GM12878 (cell line): ENCODE measurements around the gene KAZN. TPM values are rescaled to one million over a fixed set of nuclear protein-coding genes. Genes with fewer than 3 reads are reported as not detected.

Experiments used
- ATAC-seq: fragments of 200-7000 bp; cut with Tn5 transposase; 3 replicates; pipeline ENCODE4 v1.9.1; 2020; ENCODE audit warnings: mild to moderate bottlenecking, moderate library complexity
- BruUV-seq: library from RNA; stranded (reverse); fragments of 400-500 nt; replicated peaks from 2 replicates; lab custom pipeline; 2021; lab: Mats Ljungman, UMichigan
- CTCF ChIA-PET: fragments of 300-600 bp; sonication (Branson Sonifier 250); formaldehyde crosslinking; extraction: SDS; loops from one replicate; lab custom pipeline; 2021; ENCODE audit warnings: inconsistent platforms; lab: Yijun Ruan, JAX
- POLR2A ChIA-PET: fragments of 350-600 bp; formaldehyde crosslinking; extraction: SDS; loops from one replicate; lab custom pipeline; 2021; ENCODE audit warnings: inconsistent platforms; lab: Charles Lee
- RAD21 ChIA-PET: fragments of 300-600 bp; sonication (Branson Sonifier 250); formaldehyde crosslinking; loops from one replicate; lab custom pipeline; 2023; ENCODE audit warnings: antibody characterized with exemption; ENCODE audit not compliant: unreplicated experiment; lab: Charles Lee
- SMC1A ChIA-PET: fragments of 300-600 bp; sonication (Branson Sonifier 250); formaldehyde crosslinking; loops from one replicate; lab custom pipeline; 2023; ENCODE audit not compliant: unreplicated experiment, uncharacterized antibody; lab: Charles Lee
- DNase-seq: peaks from one replicate; pipeline ENCODE4 v3.0.0-alpha.2; 2011; ENCODE audit warnings: low read depth, low spot score
- FAIRE-seq: peaks from 3 replicates; lab custom pipeline; 2011; peaks lifted over from hg19 to GRCh38; lab: Jason Lieb, UNC
- H2AFZ ChIP-seq: 2 replicates; pipeline ENCODE4 v1.6.0; 2011; ENCODE audit warnings: low read depth, low read length, control low read depth; ENCODE audit not compliant: control insufficient read depth
- H3K27ac ChIP-seq: 2 replicates; pipeline ENCODE4 v1.5.1; 2011; ENCODE audit warnings: control low read depth; ENCODE audit not compliant: control insufficient read depth, insufficient read depth
- H3K27me3 ChIP-seq, 2 experiments: replicated peaks in 1 of 2; 2 replicates each; pipeline versions ENCODE4 v1.6.0 to v1.6.1; 2011; ENCODE audit warnings: low read length in 1 of 2; ENCODE audit not compliant: control insufficient read depth in 2 of 2, insufficient read depth in 2 of 2
- H3K36me3 ChIP-seq, 2 experiments: 2 replicates each; pipeline ENCODE4 v1.5.1; 2011; ENCODE audit warnings: low read length in 1 of 2; ENCODE audit not compliant: control insufficient read depth in 2 of 2, insufficient read depth in 2 of 2
- H3K4me1 ChIP-seq: 2 replicates; pipeline ENCODE4 v1.6.1; 2011; ENCODE audit warnings: mild to moderate bottlenecking, low read length, moderate library complexity, mixed read lengths; ENCODE audit not compliant: control insufficient read depth, insufficient read depth
- H3K4me2 ChIP-seq: 2 replicates; pipeline ENCODE4 v1.6.0; 2011; ENCODE audit warnings: control low read depth; ENCODE audit not compliant: control insufficient read depth, insufficient read depth
- H3K4me3 ChIP-seq: fragments of 200-600 bp; sonication (generic); 2 replicates; pipeline ENCODE4 v1.5.1; 2016
- H3K79me2 ChIP-seq: 2 replicates; pipeline ENCODE4 v1.6.0; 2011; ENCODE audit warnings: low read length; ENCODE audit not compliant: control insufficient read depth, insufficient read depth
- H3K9ac ChIP-seq: 2 replicates; pipeline ENCODE4 v1.8.0; 2011; ENCODE audit warnings: low read length, control low read depth, mixed read lengths; ENCODE audit not compliant: control insufficient read depth, insufficient read depth
- H3K9me3 ChIP-seq: replicated peaks from 3 replicates; pipeline ENCODE4 v1.5.1; 2011; ENCODE audit warnings: mild to moderate bottlenecking, low read length; ENCODE audit not compliant: control insufficient read depth, insufficient read depth
- H4K20me1 ChIP-seq: 2 replicates; pipeline ENCODE4 v1.6.0; 2011; ENCODE audit not compliant: control insufficient read depth, insufficient read depth
- BRCA1 ChIP-seq: IDR thresholded peaks from 2 replicates; pipeline ENCODE4 v1.6.1; 2011; ENCODE audit warnings: low read depth, low read length, improper control_type of control experiment
- CHD1 ChIP-seq: IDR thresholded peaks from 2 replicates; pipeline ENCODE4 v1.6.1; 2012; ENCODE audit warnings: low read depth, low read length, improper control_type of control experiment
- EGR1 ChIP-seq, 2 experiments: IDR thresholded peaks; 1 replicate in 1 of 2; 2 replicates in 1 of 2; pipeline ENCODE4 v1.6.1; 2011 to 2012; ENCODE audit warnings: low read depth in 2 of 2, low read length in 2 of 2, borderline replicate concordance in 1 of 2, mild to moderate bottlenecking in 1 of 2, moderate library complexity in 1 of 2
- JUND ChIP-seq: IDR thresholded peaks from 2 replicates; pipeline ENCODE4 v1.6.1; 2012; ENCODE audit warnings: low read depth, mild to moderate bottlenecking, low read length, improper control_type of control experiment, moderate library complexity
- MEF2A ChIP-seq: IDR thresholded peaks from 2 replicates; pipeline ENCODE4 v1.6.1; 2011; ENCODE audit warnings: low read depth, mild to moderate bottlenecking, low read length, moderate library complexity; ENCODE audit not compliant: insufficient read depth
- MEF2B ChIP-seq: fragments of 450-650 bp; IDR thresholded peaks from 2 replicates; pipeline ENCODE4 v1.6.1; 2018; ENCODE audit warnings: mild to moderate bottlenecking, moderate library complexity; ENCODE audit not compliant: partially characterized antibody, poor library complexity, severe bottlenecking
- NBN ChIP-seq: fragments of 450-650 bp; IDR thresholded peaks from 2 replicates; pipeline ENCODE4 v1.6.1; 2016
- PAX8 ChIP-seq: fragments of 450-650 bp; IDR thresholded peaks from 2 replicates; pipeline ENCODE4 v1.6.1; 2017; ENCODE audit warnings: mild to moderate bottlenecking, moderate library complexity
- PBX3 ChIP-seq: IDR thresholded peaks from 2 replicates; pipeline ENCODE4 v1.6.1; 2011; ENCODE audit warnings: mild to moderate bottlenecking, low read depth, low read length, moderate library complexity; ENCODE audit not compliant: insufficient replicate concordance
- RB1 ChIP-seq: fragments of 450-650 bp; formaldehyde crosslinking; IDR thresholded peaks from 2 replicates; pipeline ENCODE4 v1.6.1; 2017; ENCODE audit warnings: mild to moderate bottlenecking, borderline replicate concordance
- RBBP5 ChIP-seq: fragments of 200-600 bp; sonication (generic); conservative IDR thresholded peaks from 2 replicates; pipeline ENCODE4 v1.6.1; 2016
- SMAD1 ChIP-seq: fragments of 450-650 bp; IDR thresholded peaks from 2 replicates; pipeline ENCODE4 v1.6.1; 2018; ENCODE audit warnings: mild to moderate bottlenecking, low read depth; ENCODE audit not compliant: partially characterized antibody
- SP1 ChIP-seq: IDR thresholded peaks from one replicate; pipeline ENCODE4 v1.6.1; 2011; ENCODE audit warnings: low read depth, low read length
- SREBF1 ChIP-seq: IDR thresholded peaks from 2 replicates; pipeline ENCODE4 v1.6.1; 2012; ENCODE audit warnings: mild to moderate bottlenecking, low read length
- TARDBP ChIP-seq: IDR thresholded peaks from 2 replicates; pipeline ENCODE4 v1.6.1; 2016; ENCODE audit warnings: borderline replicate concordance
- TBL1XR1 ChIP-seq: IDR thresholded peaks from 2 replicates; pipeline ENCODE4 v1.6.1; 2012; ENCODE audit warnings: low read depth, low read length, improper control_type of control experiment
- WGBS: methylation state at CpG from one replicate; pipeline ENCODE4 v1.1.6; 2016; ENCODE audit warnings: low lambda C conversion rate; ENCODE audit not compliant: insufficient replicate concordance, insufficient coverage; ENCODE audit errors: missing lambda C conversion rate; 5-methylcytosine and 5-hydroxymethylcytosine counted together
- in situ Hi-C: fragments of 300-500 bp; cut with MboI; formaldehyde crosslinking; loops from 9 replicates; pipeline ENCODE4 v1.14.3; 2018; ENCODE audit warnings: mixed read lengths
- intact Hi-C: fragments of 100-400 bp; cut with micrococcal nuclease; formaldehyde crosslinking; loops from one replicate; pipeline ENCODE4 v1.14.2; 2022; ENCODE audit not compliant: unreplicated experiment
- polyA plus RNA-seq, 11 experiments: library from polyadenylated mRNA; depleted of rRNA in 4 of 11; unstranded in 6 of 11; stranded (reverse) in 5 of 11; fragments of >200 nt; fragmentation: Nextera tagmentation in 4 of 11; fragmentation: Illumina TruSeq in 1 of 11; extraction: Ambion mirVana in 4 of 11; extraction: Trizol in 1 of 11; gene quantifications; 1 replicate in 1 of 11; 2 replicates in 10 of 11; pipeline versions ENCODE4 v1.2.1 to v1.2.3, GENCODE V29; 2011 to 2016; ENCODE audit warnings: inconsistent platforms in 2 of 11, missing spikeins in 2 of 11, low read depth in 1 of 11
- total RNA-seq, 4 experiments: library from RNA; depleted of rRNA in 3 of 4; stranded (reverse); fragments of >200 nt in 3 of 4; fragmentation: Illumina TruSeq in 1 of 4; extraction: Trizol in 1 of 4; gene quantifications; 2 replicates each; pipeline versions ENCODE4 v1.2.1 to v1.2.3, GENCODE V29; 2013 to 2021
- TF ChIP-seq, protein P1 (sequence below): IDR thresholded peaks from 2 replicates; pipeline ENCODE4 v1.6.1; 2011; ENCODE audit warnings: borderline replicate concordance, low read depth, mild to moderate bottlenecking, moderate library complexity, mixed read lengths, low read length; ENCODE audit not compliant: insufficient read depth; ENCODE audit errors: extremely low read length
- TF ChIP-seq, protein P2 (sequence below): fragments of 450-650 bp; conservative IDR thresholded peaks from 2 replicates; pipeline ENCODE4 v1.6.1; 2017; ENCODE audit warnings: mild to moderate bottlenecking, moderate library complexity

Gene KAZN
- total and polyA plus RNA-seq, 10 of the 15 experiments (the other 5 are each of a cell fraction or from before 2014, with no cell fraction given), result 0.72 to 4.0 (median 1.2) TPM

DNA sequence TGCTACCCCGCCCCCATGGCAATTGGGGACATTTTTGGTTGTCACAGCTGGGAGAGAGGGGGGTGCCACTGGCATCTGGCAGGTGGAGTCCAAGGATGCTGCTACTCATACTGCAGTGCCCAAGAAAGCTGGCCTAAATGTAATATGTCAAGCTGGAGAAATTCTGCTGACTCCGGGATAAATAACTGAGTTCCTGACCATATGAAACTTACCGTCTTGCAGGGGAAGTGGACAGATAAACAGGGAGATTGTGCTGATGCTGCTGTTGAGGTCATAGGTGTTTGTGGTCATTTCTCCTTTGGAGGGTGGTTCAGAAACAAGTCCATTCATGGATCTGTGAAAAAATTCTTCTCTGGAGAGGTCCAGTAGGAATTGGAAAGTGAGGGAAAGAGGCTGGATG lies 54.4 kb downstream of the KAZN start:
- H3K4me3 ChIP-seq, result no peak overlapping the region
- H4K20me1 ChIP-seq, result no peaks in the 10 kb centered on the region
- H2AFZ ChIP-seq, result no peak overlapping the region
- H3K4me1 ChIP-seq, result no peaks in the 10 kb centered on the region
- no peak for DNase-seq
- H3K9me3 ChIP-seq, result no peaks in the 10 kb centered on the region
- no TSS peak for BruUV-seq
- ChIA-PET CTCF (no interaction called here), POLR2A (no interaction called here), SMC1A (no interaction called here), RAD21 (no interaction called here)
- no peaks in the 10 kb centered on the region for H3K27me3 ChIP-seq
- H3K27ac ChIP-seq, result no peak overlapping the region
- TF ChIP-seq TBL1XR1 (no peak), RBBP5 (no peak), MEF2B (no peak), RB1 (no peak), MEF2A (no peak), NBN (no peak), CHD1 (no peak), PBX3 (no peak), SREBF1 (no peak), JUND (no peak), PAX8 (no peak), EGR1 (IDR thresholded peaks at IDR 0.05; ENCODE audit: borderline replicate concordance in 1 of 2, low read depth in 2 of 2, low read length in 2 of 2) (no peak), TARDBP (no peak), SMAD1 (no peak), SP1 (no peak), BRCA1 (no peak)
- TF ChIP-seq, protein P1, sequence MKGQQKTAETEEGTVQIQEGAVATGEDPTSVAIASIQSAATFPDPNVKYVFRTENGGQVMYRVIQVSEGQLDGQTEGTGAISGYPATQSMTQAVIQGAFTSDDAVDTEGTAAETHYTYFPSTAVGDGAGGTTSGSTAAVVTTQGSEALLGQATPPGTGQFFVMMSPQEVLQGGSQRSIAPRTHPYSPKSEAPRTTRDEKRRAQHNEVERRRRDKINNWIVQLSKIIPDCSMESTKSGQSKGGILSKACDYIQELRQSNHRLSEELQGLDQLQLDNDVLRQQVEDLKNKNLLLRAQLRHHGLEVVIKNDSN, result no peak
- TF ChIP-seq, protein P2, sequence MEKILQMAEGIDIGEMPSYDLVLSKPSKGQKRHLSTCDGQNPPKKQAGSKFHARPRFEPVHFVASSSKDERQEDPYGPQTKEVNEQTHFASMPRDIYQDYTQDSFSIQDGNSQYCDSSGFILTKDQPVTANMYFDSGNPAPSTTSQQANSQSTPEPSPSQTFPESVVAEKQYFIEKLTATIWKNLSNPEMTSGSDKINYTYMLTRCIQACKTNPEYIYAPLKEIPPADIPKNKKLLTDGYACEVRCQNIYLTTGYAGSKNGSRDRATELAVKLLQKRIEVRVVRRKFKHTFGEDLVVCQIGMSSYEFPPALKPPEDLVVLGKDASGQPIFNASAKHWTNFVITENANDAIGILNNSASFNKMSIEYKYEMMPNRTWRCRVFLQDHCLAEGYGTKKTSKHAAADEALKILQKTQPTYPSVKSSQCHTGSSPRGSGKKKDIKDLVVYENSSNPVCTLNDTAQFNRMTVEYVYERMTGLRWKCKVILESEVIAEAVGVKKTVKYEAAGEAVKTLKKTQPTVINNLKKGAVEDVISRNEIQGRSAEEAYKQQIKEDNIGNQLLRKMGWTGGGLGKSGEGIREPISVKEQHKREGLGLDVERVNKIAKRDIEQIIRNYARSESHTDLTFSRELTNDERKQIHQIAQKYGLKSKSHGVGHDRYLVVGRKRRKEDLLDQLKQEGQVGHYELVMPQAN, result no peak
- H3K9ac ChIP-seq, result no peak overlapping the region
- no peaks in the 10 kb centered on the region for H3K36me3 ChIP-seq
- H3K4me2 ChIP-seq, result no peak overlapping the region
- no peaks in the 10 kb centered on the region for H3K79me2 ChIP-seq
- 34% methylated on average over 3 of the region's 3 CpGs for WGBS
- in situ Hi-C loops, result no loop called here
- intact Hi-C loops, result no loop called here
- no peak for FAIRE-seq
- no peak for ATAC-seq
